Activated CD8-positive, alpha-beta memory T cell treated with anti-CD3 and anti-CD28 coated beads for 4 hours (primary cell): ENCODE data around the gene TDP2.
"Not testable (repeated sequence)": the region's sequence is repeated elsewhere in the genome, so short reads cannot be mapped to it uniquely, and the experiment has no call there.

ENCODE experiments used
- DNase-seq, 2 donors: peaks; one replicate each; pipeline ENCODE4 v3.0.0-alpha.2; 2020; ENCODE audit warnings: low read depth in 2 of 2

TDP2 gene

DNA sequence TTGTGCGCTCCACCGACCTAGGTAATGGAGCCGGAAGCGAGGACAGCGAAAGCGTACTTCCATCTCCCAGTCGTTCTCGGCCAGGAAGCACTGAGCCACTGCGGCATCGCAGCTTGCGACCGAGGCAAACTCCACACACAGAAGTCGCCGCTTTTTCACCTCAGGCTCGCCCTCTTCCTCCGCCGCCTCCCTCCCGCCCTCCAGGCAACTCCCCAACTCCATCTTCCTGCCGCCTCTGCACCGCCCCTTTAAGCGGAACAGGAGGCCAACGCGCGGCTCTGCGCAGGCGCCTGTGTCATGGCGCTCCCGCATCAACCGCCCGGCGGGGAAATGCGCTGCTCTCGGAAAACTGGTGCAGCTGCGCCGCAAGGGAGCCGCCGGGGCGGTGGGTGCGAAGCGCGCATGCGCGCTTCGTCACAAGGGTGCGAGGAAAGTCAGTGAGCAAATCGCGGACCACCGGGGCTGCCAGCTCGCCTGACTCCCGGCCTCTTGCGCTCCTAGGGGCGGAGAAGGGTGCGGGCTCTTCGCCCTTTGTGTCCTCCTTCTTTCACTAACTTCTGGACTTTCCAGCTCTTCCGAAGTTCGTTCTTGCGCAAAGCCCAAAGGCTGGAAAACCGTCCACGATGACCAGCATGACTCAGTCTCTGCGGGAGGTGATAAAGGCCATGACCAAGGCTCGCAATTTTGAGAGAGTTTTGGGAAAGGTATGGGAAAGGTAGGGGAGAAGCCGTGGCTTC, at the start of gene TDP2, which contains the start of gene ACOT13:
TDP2 (minus strand) TSS at position 259 of the 737 bp plus-strand sequence; CDS start at position 222, 37 bp downstream.
ACOT13 (plus strand) TSS at position 437 of the 737 bp plus-strand sequence; CDS start at position 624, 187 bp downstream.
- peak; percentile 88 to 92 for DNase-seq

- no peak for DNase-seq
Measured at GRCh38 chr6:24710519-24711303, 44.0 kb upstream of the TDP2 start.

GRCh38 chr6:24709014-24709711, 42.5 kb upstream of the TDP2 start:
- no peak for DNase-seq

GRCh38 chr6:24708612-24709011, 41.9 kb upstream of the TDP2 start:
- no peak for DNase-seq

DNA sequence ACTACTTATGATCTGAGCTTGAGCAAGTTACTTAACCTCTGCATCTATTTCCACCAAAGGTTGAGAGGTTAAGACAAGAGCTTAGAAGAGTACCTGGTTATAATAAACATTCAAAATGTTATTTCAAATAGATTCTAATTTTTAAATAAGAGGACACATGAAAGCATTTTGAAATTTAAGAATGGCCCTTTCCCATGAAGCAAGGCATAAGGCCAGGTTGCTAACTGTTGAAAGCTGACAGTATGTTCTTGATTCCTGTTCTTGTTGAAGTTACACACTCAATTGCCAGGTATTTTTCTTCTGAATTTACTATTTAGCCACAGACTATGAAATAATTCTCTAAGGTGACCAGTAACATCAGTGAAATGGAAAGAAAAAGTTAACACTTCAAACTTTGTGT, 37.8 kb upstream of the TDP2 start:
- no peak for DNase-seq

DNA sequence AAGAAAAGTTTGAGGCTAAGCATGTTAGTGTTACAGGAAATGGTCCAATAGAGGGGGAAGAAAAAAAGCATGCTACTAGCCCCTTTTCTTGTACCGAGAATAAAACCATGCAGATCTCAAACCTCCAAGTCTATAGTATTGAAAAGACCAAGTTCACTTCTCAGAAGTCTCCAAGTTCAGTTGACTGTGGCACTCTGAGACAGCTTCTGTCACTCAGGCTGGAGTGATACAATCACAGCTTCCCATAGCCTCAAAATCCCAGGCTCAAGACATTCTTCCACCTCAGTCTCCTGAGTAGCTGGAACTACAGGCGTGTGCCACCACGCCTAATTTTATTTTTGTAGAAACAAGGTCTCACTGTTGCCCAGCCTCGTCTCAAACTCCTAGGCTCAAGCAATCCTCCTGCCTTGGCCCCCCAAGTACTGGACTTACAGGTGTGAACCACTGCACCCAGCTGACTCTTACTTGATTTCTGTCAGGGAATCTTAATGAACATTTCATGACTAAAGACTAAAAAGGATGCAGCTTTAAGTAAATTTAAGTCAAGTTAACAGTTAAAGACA, 36.1 kb upstream of the TDP2 start:
- DNase-seq, result no peak

DNA sequence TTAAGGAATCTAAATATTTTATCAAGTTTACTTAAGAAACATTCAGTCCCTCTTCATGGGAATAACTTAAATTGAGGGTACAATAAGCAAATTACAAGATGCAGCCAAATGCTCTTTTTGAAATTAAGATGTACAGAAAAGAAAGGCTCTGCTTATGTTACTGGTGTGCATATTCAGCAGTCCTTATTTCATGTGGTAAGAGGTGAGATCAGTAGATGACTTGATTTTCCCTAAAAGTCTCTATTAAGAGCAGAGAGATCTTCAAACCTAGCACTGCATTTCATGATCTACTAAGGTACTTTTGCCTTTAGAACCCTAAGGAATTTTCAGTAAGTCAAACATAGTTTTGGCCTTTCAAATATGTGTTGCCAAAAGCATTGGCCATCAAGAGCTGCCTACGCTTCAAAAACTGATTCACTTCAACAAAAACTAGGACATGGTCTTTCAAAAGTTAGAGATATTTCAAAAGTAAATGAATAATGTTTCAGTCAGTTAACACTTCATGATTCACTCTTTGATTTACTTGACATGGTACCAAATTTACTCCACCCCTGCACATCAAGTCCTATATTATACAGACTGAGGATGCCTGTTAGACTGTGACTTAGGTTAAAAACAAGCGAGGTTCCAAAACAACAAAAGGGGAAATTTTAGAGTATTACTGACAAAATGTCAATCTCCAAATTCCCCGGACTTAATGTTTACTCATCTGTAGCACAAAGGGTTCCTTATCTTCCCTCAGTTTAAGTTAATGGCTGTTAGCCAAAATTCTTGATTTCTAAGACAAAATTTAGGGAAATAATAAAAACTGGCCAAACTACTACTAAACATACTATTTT, 33.0 kb upstream of the TDP2 start:
- no peak for DNase-seq

GRCh38 chr6:24696097-24696496, 29.4 kb upstream of the TDP2 start:
- no peak for DNase-seq

GRCh38 chr6:24695635-24696034, 28.9 kb upstream of the TDP2 start:
- not testable (repeated sequence) for DNase-seq

DNA sequence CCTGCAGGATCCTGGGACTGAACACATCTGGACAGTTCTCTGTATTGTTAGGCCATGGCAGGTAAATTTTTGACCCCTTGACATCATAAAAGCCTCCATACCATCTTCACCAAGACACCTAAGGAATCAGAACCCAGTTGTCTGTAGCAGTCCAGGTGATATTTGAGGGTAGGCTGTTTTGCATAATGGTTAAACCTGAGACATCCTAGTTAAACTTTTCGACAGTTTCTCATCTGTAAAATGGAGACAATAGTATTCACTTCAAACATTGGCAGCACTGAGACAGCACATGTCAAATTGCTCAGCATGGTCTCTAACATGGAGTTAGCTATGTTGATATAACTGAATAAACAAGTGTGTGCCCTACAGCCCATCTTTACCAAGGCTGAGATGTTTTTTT, 27.5 kb upstream of the TDP2 start:
- DNase-seq, result no peak

DNA sequence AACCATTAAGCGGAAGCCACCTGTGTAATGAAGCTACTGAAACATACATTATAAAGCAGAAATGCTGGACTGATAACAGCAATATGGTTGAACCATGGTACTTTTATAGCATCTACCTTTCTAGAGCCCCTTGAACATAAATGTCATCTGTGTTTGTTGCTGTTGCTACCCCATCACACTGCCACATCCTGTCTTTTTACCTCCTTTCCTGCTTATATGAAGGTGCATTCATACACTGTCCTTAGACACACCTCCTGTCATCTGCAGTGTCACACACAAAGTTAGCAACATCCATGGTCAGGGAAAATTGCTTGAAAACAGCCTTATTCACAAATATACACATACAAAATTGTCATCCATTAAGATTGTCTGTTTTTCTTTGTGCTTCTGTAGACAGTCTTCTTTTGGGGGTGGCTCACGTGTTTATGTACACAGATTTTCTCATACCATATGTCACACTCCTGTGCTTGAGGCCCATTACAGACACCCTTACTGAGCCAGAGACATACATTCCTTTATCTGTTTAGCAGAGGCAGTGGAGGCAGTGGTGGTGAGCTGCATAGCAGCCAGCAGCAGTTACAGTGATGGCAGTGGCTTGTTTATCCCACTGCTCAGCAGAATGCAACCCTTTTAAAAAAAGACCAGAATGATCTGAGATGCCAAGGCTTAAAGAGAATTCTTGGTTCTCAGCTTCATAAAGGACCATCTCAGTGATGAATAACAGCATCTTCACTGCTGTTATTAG, 26.3 kb upstream of the TDP2 start:
- DNase-seq, result no peak

DNA sequence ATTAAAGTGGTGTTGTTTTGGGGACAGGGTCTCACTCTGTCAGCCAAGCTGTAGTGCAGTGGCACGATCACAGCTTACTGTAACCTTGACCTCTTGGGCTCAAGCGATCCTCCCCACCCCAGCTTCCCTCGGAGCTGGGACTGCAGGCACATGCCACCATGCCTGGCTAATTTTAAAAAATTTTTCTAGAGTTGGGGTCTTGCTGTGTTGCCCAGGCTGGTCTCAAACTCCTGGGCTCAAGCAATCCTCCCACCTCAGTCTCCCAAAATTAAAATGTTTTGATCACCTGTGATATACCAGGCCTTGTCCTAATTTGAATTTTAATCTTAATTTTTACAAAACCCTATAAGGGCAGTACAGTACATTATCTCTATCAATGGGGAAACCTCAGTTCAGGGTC, 25.7 kb upstream of the TDP2 start:
- no peak for DNase-seq

DNA sequence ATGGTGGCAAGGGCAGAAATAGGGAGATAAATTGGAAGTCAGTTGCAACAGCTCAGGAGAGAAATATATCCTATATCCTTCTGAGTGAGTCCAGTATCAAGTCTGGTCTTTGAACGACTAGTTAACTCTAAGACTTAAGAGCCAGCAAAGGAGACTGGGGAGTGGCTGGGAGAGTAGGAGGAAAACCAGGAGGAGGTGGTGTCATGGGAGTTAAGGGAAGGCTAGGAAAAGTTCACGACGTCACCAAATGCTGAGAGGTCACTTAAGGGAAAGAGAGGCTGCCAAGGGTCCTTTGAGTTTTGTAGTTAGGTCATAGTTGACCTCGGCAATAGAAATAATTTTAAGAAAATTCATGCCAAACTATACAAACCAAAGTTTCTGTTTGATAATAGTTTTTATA, 25.3 kb upstream of the TDP2 start:
- DNase-seq, result no peak

- DNase-seq, result no peak
Measured at GRCh38 chr6:24691550-24691949, 24.9 kb upstream of the TDP2 start.

GRCh38 chr6:24690593-24690992, 23.9 kb upstream of the TDP2 start:
- DNase-seq, result no peak

- no peak for DNase-seq
Measured at GRCh38 chr6:24689964-24690363, 23.3 kb upstream of the TDP2 start.

GRCh38 chr6:24686946-24687345, 20.2 kb upstream of the TDP2 start:
- DNase-seq, result no peak

DNA sequence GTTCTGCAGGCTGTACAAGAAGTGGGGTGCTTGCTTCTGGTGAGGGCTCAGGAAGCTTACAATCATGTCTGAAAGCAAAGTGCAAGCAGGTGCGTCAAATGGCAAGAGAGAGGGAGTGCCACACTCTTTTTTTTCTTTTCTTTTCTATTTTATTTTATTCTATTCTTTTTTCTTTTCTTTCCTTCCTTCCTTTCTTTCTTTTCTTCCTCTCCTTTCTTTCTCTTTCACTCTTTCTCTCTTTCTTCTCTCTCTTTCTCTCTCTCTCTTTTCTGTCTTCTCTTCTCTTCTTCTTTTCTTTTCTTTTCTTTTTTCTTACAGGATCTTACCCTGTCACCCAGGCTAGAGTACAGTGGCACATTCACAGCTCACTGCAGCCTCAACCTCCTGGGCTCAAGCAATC, 19.7 kb upstream of the TDP2 start:
- DNase-seq, result no peak

DNA sequence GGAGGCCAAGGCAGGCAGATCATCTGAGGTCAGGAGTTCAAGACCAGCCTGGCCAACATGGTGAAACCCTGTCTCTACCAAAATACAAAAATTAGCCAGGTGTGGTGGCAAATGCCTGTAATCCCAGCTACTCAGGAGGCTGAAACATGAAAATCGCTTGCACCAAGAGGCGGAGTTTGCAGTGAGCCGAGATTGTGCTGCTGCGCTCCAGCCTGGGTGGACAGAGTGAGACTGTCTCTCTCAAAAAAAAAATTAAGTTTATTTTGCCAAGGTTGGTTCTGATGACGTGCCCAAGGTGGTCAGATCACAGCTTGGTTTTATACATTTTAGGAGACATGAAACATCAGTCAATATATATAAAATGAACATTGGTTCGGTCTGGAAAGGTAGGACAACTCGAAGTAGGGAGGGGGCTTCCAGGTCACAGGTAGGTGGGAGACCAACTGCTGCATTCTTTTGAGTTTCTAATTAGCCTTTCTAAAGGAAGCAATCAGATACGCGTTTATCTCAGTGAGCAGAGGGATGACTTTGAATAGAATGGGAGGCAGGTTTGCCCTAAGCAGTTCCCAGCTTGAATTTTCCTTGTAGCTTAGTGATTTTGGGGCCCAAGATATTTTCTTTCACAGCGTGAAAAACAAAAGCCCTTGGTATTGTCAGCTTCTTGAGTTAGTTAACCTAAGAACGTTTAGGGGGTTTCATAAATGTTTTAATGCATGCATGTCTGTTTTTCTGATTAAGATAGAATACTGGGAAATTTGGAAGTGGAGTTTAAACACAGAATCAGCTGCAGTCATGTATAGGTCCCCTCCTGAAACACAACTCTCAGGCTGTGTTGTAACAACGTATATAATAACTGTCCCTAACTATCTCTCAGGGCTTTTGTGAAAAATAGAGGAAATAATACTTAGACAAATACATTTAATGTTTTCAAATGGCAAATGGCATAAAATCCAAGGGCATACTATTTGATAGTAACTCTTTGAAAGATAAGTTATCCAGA, 16.9 kb upstream of the TDP2 start:
- no peak for DNase-seq
